NCI-H1105 treated with DMSO at 0.1 percent for 48 hours (cell line): ENCODE data around the gene GADD45A.

ENCODE experiments used
- DNase-seq: peaks from one replicate; lab custom pipeline; 2025; lab: John Stamatoyannopoulos, UW

The GADD45A gene

GRCh38 chr1:67689267-67690017, 4.4 kb downstream of the GADD45A start:
- no peak for DNase-seq

GRCh38 chr1:67690018-67690363, 5.0 kb downstream of the GADD45A start:
- DNase-seq, result no peak

GRCh38 chr1:67690411-67690810, 5.4 kb downstream of the GADD45A start:
- DNase-seq, result no peak

- no peak for DNase-seq
Observed at GRCh38 chr1:67691712-67692111, 6.7 kb downstream of the GADD45A start.

DNA sequence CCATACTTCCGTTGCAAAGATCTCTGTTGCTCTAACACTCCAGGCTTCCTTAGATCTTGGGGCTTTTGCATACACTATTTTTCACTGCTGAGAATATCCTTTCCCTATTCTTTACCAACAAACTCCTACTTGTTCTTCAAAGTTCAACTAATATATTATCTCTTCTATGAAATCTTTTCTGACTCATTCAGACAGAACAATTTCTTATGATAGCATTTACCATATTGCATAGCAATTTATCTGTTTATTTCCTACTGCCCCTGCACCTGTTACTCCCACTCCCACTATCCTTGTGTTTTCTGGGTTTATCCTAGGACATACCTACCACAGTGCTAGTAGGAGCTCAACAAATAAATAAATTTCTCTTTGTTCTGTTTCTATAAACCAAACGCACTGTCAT, 11.0 kb downstream of the GADD45A start:
- no peak for DNase-seq

GRCh38 chr1:67696708-67697107, 11.7 kb downstream of the GADD45A start:
- no peak for DNase-seq

- no peak for DNase-seq
Observed at GRCh38 chr1:67700220-67700619, 15.2 kb downstream of the GADD45A start.

GRCh38 chr1:67700692-67701410, 15.8 kb downstream of the GADD45A start:
- no peak for DNase-seq

DNA sequence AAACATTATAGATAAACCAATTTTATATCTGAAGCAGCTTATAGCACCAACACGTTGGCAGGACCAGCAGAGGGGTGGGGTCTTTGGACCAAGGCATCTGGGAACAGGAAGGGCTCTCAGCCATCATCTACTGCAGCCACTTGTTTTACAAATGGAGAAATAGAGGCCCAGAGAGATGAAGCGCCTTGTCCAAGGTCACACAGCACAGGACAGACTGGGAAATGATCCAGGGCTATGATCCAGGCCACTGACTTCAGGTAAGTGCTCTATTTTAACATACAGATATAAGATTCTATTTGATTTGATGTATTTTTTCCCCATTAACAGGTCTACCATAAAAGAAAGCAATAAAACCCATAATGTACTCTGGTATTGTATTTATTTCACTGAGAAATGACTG, 16.9 kb downstream of the GADD45A start:
- no peak for DNase-seq

DNA sequence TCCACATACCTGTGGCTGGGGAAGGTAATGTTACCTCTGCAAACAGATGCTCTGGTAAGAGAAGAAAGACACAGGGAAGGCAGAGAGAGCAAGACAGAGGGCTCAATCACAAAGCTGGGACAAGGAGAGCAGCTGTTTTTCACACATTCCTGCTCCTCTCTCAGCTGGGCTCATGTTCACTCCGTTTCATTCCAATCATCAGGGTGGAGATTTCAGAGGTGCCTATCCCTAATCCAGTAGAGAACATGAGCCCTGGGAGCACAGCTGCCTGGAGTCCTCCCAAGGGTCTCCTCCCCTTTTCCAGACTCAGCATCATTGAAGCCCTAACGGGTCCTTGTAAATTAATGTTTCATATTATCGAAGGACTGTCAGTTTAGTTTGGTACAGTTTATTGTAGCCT, 19.4 kb downstream of the GADD45A start:
- no peak for DNase-seq

DNA sequence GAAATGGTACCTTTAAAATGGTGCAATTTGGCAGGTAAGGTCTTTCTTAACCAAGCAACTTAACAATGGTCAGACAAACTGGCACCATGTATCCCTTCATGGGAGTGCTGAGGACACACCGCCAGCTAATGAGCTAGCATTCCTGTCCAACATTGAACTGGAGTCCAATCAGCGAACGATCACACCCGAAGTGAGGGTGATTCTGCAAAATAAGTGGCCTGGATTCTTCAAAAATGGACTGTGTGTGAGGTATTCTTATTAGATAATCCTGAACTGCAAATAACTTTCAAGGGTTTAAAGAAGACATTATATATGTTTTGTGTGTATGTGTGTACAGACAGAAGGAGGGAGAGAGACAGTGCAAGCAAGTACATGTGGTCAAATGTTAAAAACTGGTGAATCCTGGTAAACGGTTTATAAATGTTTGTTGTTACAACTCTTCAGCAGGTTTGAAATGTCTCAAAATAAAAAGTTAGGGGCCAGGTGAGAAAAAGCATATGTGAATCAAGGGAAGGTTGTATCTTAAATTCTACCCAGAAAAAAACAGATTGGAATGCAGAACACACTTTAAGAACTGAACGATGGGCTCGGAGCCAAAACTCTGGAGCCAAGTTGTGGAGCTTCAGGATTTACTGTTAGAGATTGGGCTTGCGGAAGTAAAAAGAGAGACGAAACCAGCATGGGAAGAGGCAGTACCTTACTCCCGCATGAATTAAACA, 20.9 kb downstream of the GADD45A start:
- DNase-seq, result no peak

- DNase-seq, result no peak
Observed at GRCh38 chr1:67708606-67709005, 23.6 kb downstream of the GADD45A start.

- no peak for DNase-seq
Observed at GRCh38 chr1:67710417-67710816, 25.4 kb downstream of the GADD45A start.

GRCh38 chr1:67711158-67711854, 26.3 kb downstream of the GADD45A start:
- no peak for DNase-seq

DNA sequence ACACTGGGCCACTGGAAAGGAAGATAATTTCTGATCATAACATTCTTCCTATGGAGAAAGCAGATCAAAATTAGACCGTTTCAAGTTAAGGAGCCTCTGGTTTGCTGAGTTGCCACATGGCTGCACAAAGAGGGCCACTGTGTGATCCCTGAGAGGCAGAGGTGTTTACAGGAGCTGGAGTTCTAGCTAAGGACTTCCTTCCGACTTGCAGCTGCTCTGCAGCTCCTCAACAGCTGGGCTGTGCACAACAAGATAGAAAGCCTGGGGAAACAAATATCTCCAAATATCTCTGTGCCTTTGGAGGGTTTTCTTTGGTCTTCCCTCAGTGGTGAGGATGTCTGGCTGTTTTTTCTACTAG, 26.8 kb downstream of the GADD45A start:
- DNase-seq, result no peak

DNA sequence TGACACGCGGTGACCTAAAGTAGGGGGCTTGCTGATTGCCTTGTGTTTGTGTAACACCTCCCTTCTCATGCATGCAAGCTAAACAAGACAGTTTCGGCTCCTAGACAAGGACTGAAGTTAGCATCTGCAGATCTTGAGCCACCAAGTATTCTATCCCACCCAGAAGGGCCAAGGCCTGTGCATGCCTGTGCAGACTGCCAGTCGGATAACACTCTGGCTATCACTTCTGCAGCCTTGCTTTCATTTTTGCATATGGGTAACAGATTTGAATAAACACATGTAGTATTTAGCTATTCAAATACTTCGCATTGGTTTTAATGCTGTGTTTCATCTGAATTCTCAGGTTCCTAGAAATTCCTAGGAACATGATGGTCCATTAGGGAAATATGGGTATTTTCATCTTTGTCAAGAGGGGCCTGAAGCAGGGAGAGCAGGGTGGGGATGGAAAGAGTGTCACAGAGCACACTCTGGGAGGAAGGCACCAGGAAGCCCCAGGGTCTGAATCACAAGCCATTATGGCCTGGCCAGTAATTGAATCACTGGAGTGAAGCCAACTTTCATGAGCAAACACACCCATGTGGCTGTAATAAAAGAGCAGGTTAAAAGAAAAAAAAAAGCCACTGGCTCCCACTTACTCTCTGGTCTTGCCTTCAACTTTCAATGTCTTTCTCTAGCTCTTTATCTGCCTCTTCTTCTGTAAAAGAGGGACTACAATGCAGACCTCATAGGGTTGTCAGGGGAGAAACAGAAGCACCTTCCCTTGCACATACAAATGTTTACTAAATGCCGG, 28.3 kb downstream of the GADD45A start:
- peak; percentile 94 for DNase-seq

DNA sequence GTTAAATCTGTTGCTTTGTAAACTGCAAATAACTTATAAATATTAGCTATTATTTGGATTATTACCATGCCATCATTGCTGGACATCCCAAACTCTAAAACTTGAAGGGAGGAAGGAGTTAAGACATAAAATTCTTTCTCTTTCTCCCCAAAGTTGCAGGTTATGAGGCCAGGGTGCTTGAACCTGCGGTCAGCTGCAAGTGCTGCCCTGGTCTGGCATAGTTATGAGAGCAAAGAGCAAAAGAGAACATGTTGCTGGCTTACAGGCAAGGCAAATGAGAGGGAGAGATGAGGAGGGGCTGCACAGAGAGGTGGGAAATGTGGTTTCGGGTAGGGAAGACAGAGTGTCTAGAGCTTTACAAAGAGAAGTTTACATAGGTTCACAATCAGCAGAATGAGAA, 30.8 kb downstream of the GADD45A start:
- no peak for DNase-seq

DNA sequence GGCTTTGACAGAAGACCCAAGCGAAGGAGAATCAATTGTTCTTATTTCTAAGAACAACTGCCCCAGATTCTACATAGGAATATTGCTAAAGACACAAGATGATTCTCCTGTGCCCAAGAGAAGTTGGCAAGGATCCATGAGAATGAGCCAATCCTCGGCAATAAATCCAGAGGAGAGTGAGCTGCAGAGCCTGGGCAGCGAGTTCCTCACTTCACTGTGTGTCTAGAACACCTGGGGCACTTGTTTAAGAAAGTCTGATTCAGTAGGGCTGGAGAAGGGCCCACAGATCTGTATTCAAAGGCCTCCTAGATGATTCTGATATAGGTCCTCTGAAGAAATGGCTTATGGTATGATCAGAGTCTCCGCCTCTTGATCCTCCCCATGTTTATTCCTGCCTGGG, 31.8 kb downstream of the GADD45A start:
- peak; percentile 49 for DNase-seq

DNA sequence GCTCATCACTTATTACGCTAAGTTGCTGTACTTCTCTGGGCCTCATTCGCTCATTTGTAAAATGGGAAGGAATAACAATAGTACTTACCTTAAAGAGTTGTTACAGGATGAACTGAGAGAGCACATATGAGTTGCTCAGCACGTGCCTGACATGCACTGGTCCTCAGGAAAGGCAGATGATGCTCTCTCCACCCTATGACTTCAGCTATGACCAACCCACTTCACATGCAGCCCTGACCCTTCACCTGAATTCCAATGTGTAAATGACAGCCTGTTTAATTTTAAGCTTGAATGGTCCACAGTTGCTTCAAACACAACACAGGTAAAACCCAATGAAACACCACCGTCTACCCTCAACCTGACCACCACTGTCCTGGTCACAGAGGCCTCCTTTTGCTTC, 32.9 kb downstream of the GADD45A start:
- no peak for DNase-seq

GRCh38 chr1:67719329-67720196, 34.6 kb downstream of the GADD45A start:
- DNase-seq, result no peak

GRCh38 chr1:67721112-67721511, 36.1 kb downstream of the GADD45A start:
- no peak for DNase-seq
